ENCODE measurements around the gene MPPED1.

MPPED1 gene

DNA sequence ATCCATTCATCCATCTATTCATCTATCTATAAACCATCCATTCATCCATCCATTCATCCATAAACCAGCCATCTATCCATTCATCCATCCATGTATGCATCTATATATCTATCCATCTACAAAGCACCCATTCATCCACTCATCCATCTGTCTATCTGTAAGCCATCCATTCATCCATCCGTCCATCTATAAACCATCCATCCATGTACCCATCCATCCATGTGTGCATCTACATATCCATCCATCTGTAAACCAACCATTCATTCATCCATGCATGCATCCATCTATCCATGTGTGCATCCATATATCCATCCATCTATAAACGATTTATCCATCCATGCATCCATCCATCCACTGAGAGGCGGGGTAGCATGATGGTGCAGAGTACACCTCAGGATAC is 58.4 kb downstream of the MPPED1 start:
- Histone ChIP-seq H2AFZ (ENCODE audit: low read depth, low read length) (no peak overlapping the region), H3K27ac (ENCODE audit: low read length) (no peak overlapping the region), H3K27me3 (ENCODE audit: insufficient read depth, low read length, poor library complexity) (no peaks in the 10 kb centered on the region), H3K79me2 (ENCODE audit: insufficient read depth, low read length) (no peaks in the 10 kb centered on the region), H3K9me3 (ENCODE audit: insufficient read depth, low read length, severe bottlenecking) (no peaks in the 10 kb centered on the region), H3K4me3 (ENCODE audit: low read depth in 1 of 2, low read length in 2 of 2) (no peak overlapping the region), H3K36me3 (ENCODE audit: insufficient read depth, low read length) (no peaks in the 10 kb centered on the region), H3K4me2 (ENCODE audit: insufficient read depth, low read length) (no peak overlapping the region), H4K20me1 (ENCODE audit: insufficient read depth, low read length) (peaks cover 5% of the 10 kb centered on the region), H3K4me1 (ENCODE audit: insufficient read depth, low read length) (no peaks in the 10 kb centered on the region), H3K9ac (ENCODE audit: low read depth, low read length) (no peak overlapping the region)
- ATAC-seq (ENCODE audit: insufficient read depth, low read depth), result no peak
- TF ChIP-seq, protein P1, sequence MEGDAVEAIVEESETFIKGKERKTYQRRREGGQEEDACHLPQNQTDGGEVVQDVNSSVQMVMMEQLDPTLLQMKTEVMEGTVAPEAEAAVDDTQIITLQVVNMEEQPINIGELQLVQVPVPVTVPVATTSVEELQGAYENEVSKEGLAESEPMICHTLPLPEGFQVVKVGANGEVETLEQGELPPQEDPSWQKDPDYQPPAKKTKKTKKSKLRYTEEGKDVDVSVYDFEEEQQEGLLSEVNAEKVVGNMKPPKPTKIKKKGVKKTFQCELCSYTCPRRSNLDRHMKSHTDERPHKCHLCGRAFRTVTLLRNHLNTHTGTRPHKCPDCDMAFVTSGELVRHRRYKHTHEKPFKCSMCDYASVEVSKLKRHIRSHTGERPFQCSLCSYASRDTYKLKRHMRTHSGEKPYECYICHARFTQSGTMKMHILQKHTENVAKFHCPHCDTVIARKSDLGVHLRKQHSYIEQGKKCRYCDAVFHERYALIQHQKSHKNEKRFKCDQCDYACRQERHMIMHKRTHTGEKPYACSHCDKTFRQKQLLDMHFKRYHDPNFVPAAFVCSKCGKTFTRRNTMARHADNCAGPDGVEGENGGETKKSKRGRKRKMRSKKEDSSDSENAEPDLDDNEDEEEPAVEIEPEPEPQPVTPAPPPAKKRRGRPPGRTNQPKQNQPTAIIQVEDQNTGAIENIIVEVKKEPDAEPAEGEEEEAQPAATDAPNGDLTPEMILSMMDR (IDR thresholded peaks at IDR 0.05; ENCODE audit: borderline replicate concordance, extremely low read depth, low read length, poor library complexity, severe bottlenecking), result no peak
- no peak for TF ChIP-seq EZH2 (IDR thresholded peaks at IDR 0.05; ENCODE audit: borderline replicate concordance, low read depth, low read length, severe bottlenecking)
- no peak for DNase-seq

DNA sequence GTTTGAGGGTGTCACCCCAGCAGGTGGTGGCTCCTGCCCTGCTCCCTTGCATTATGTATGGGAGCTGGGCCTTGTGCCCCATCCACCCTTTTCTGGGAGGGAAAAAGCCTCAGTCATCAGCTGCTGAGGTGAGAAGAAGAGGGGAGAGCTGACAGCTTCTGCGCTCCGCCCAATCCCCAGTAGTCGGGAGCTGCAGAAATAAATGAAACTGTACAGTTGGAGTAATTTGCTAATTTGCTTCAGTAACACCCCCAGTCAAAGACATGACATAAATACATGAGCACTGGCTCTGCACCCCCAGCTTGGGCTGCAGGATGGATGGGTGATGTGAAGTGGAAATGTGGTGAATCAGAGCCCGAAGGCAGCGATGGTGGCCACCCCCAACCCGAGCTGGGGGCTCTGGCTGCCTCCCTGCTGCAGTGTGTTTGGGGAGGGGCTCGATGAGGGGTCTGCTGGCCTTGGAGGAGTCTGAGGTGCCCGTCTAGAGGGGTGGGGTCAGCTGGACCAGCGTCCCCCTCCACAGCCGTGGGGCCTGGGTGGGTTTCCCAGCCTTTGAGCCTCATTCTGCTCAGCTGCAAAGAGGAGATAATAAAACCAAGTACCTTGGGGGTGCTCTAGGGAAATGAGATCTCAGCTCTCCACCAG is 59.2 kb downstream of the MPPED1 start:
- ATAC-seq (ENCODE audit: insufficient read depth, low read depth), result no peak
- Histone ChIP-seq H2AFZ (ENCODE audit: low read depth, low read length) (no peak overlapping the region), H4K20me1 (ENCODE audit: insufficient read depth, low read length) (peaks cover 5% of the 10 kb centered on the region), H3K4me3 (ENCODE audit: low read depth in 1 of 2, low read length in 2 of 2) (no peak overlapping the region), H3K36me3 (ENCODE audit: insufficient read depth, low read length) (no peaks in the 10 kb centered on the region), H3K27ac (ENCODE audit: low read length) (no peak overlapping the region), H3K79me2 (ENCODE audit: insufficient read depth, low read length) (no peaks in the 10 kb centered on the region), H3K4me1 (ENCODE audit: insufficient read depth, low read length) (no peaks in the 10 kb centered on the region), H3K4me2 (ENCODE audit: insufficient read depth, low read length) (no peak overlapping the region), H3K9ac (ENCODE audit: low read depth, low read length) (no peak overlapping the region), H3K9me3 (ENCODE audit: insufficient read depth, low read length, severe bottlenecking) (no peaks in the 10 kb centered on the region), H3K27me3 (ENCODE audit: insufficient read depth, low read length, poor library complexity) (no peaks in the 10 kb centered on the region)
- no peak for TF ChIP-seq EZH2 (IDR thresholded peaks at IDR 0.05; ENCODE audit: borderline replicate concordance, low read depth, low read length, severe bottlenecking)
- TF ChIP-seq, protein P1 (IDR thresholded peaks at IDR 0.05; ENCODE audit: borderline replicate concordance, extremely low read depth, low read length, poor library complexity, severe bottlenecking), result no peak
- no peak for DNase-seq

DNA sequence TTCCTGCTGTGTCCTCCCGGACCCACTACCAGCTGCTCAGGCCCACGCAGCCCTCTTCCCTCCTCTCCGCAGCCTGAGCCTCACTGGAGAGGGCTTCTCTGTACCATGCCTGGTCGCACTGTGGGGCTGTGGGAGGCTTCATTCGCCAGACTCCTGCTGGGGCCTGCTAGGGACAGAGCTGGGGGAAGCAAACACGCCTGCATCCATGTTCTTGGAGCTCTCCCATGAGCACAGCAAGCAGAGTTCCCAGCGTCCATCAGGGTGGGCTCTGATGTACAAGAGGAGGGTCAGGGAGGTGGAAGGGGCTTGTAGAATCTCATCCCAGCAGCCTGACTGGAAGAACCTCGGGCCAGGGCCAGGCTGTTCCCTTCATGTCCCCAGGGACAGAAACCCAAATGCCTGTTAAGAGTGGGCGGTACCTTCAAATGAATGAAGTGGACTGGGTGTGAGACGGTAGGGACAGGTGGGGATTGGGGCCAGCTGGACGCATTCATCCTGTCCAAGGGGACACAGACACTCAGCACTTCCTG is 59.9 kb downstream of the MPPED1 start:
- Histone ChIP-seq H3K27me3 (ENCODE audit: insufficient read depth, low read length, poor library complexity) (no peaks in the 10 kb centered on the region), H3K9me3 (ENCODE audit: insufficient read depth, low read length, severe bottlenecking) (no peaks in the 10 kb centered on the region), H3K4me2 (ENCODE audit: insufficient read depth, low read length) (no peak overlapping the region), H2AFZ (ENCODE audit: low read depth, low read length) (no peak overlapping the region), H3K9ac (ENCODE audit: low read depth, low read length) (no peak overlapping the region), H4K20me1 (ENCODE audit: insufficient read depth, low read length) (peaks cover 2% of the 10 kb centered on the region; the same call in 1 of the 2 replicates), H3K79me2 (ENCODE audit: insufficient read depth, low read length) (no peaks in the 10 kb centered on the region), H3K36me3 (ENCODE audit: insufficient read depth, low read length) (no peaks in the 10 kb centered on the region), H3K4me1 (ENCODE audit: insufficient read depth, low read length) (no peaks in the 10 kb centered on the region), H3K27ac (ENCODE audit: low read length) (no peak overlapping the region), H3K4me3 (ENCODE audit: low read depth in 1 of 2, low read length in 2 of 2) (no peak overlapping the region)
- TF ChIP-seq EZH2 (IDR thresholded peaks at IDR 0.05; ENCODE audit: borderline replicate concordance, low read depth, low read length, severe bottlenecking), result no peak
- TF ChIP-seq, protein P1 (IDR thresholded peaks at IDR 0.05; ENCODE audit: borderline replicate concordance, extremely low read depth, low read length, poor library complexity, severe bottlenecking), result no peak
- DNase-seq (no peak), ATAC-seq (ENCODE audit: insufficient read depth, low read depth) (no peak)
